Measurements from ENCODE around the gene POC1B.
A peak's percentile ranks its signal among the peaks of the same experiment; 100 is the strongest.

The POC1B gene

GRCh38 chr12:89539426-89540223, 13.8 kb upstream of the POC1B start:
- no peak overlapping the region for H3K4me3 ChIP-seq (ENCODE audit: low read length)
- TF ChIP-seq CTCF (IDR thresholded peaks at IDR 0.05; ENCODE audit: insufficient read depth, low read depth, low read length, missing control alignments): no peak
- no peak for DNase-seq (ENCODE audit: low read depth)

- TF ChIP-seq CTCF (IDR thresholded peaks at IDR 0.05; ENCODE audit: insufficient read depth, low read depth, low read length, missing control alignments): no peak
- DNase-seq (ENCODE audit: low read depth): no peak
- H3K4me3 ChIP-seq (ENCODE audit: low read length): no peak overlapping the region
Observed at GRCh38 chr12:89538897-89539296, 13.1 kb upstream of the POC1B start.

GRCh38 chr12:89537389-89537788, 11.5 kb upstream of the POC1B start:
- no peak overlapping the region for H3K4me3 ChIP-seq (ENCODE audit: low read length)
- DNase-seq (ENCODE audit: low read depth): no peak
- no peak for TF ChIP-seq CTCF (IDR thresholded peaks at IDR 0.05; ENCODE audit: insufficient read depth, low read depth, low read length, missing control alignments)

- DNase-seq (ENCODE audit: low read depth): peak; percentile 59
- H3K4me3 ChIP-seq (ENCODE audit: low read length): no peak overlapping the region
- TF ChIP-seq CTCF (IDR thresholded peaks at IDR 0.05; ENCODE audit: insufficient read depth, low read depth, low read length, missing control alignments): peak; percentile 72
Observed at GRCh38 chr12:89529738-89530137, 3.9 kb upstream of the POC1B start.

- no peak overlapping the region for H3K4me3 ChIP-seq (ENCODE audit: low read length)
- TF ChIP-seq CTCF (IDR thresholded peaks at IDR 0.05; ENCODE audit: insufficient read depth, low read depth, low read length, missing control alignments): no peak
- no peak for DNase-seq (ENCODE audit: low read depth)
Observed at GRCh38 chr12:89528434-89528833, 2.6 kb upstream of the POC1B start.

- peak; percentile 59 for DNase-seq (ENCODE audit: low read depth)
- no peak for TF ChIP-seq CTCF (IDR thresholded peaks at IDR 0.05; ENCODE audit: insufficient read depth, low read depth, low read length, missing control alignments)
- peak overlapping the region; percentile 84 for H3K4me3 ChIP-seq (ENCODE audit: low read length)
Observed at GRCh38 chr12:89525305-89525823, 483 bp downstream of the POC1B start.
